WERI-Rb-1 (cell line): ENCODE results near the gene BCL7C.

Experiments used
- DNase-seq: peaks from one replicate; pipeline ENCODE4 v3.0.0-alpha.2; 2020
- H3K27ac ChIP-seq: fragments of 250-450 bp; sonication (Bioruptor Pico); 2 replicates; pipeline ENCODE4 v1.5.1; 2020; ENCODE audit warnings: mild to moderate bottlenecking, moderate library complexity
- H3K27me3 ChIP-seq: fragments of 250-450 bp; sonication (Bioruptor Pico); 2 replicates; pipeline ENCODE4 v1.5.1; 2021; ENCODE audit warnings: mild to moderate bottlenecking, low read depth, moderate library complexity; ENCODE audit not compliant: insufficient read depth, severe bottlenecking
- H3K36me3 ChIP-seq: fragments of 250-450 bp; sonication (Bioruptor Pico); 2 replicates; pipeline ENCODE4 v1.5.1; 2020; ENCODE audit warnings: mild to moderate bottlenecking, moderate library complexity
- H3K4me3 ChIP-seq: 2 replicates; pipeline ENCODE4 v1.5.1; 2011; ENCODE audit warnings: low read depth, mild to moderate bottlenecking, control low read depth, low read length
- H3K9me3 ChIP-seq: fragments of 250-450 bp; sonication (Bioruptor Pico); 2 replicates; pipeline ENCODE4 v1.5.1; 2021; ENCODE audit warnings: mild to moderate bottlenecking, moderate library complexity; ENCODE audit not compliant: severe bottlenecking
- CTCF ChIP-seq: IDR thresholded peaks from 2 replicates; pipeline ENCODE4 v1.5.1; 2011; ENCODE audit warnings: low read depth, mild to moderate bottlenecking, control low read depth, inconsistent platforms, low read length

BCL7C gene

GRCh38 chr16:30889721-30890120 lies 4.2 kb downstream of the BCL7C start:
- no peaks in the 10 kb centered on the region for H3K27me3 ChIP-seq
- H3K36me3 ChIP-seq, result peaks cover 49% of the 10 kb centered on the region
- no peak for DNase-seq
- no peak overlapping the region for H3K27ac ChIP-seq
- TF ChIP-seq CTCF, result no peak
- no peak overlapping the region for H3K4me3 ChIP-seq
- no peaks in the 10 kb centered on the region for H3K9me3 ChIP-seq

- Histone ChIP-seq H3K9me3 (no peaks in the 10 kb centered on the region), H3K27ac (no peak overlapping the region), H3K36me3 (peaks cover 51% of the 10 kb centered on the region), H3K4me3 (no peak overlapping the region), H3K27me3 (no peaks in the 10 kb centered on the region)
- TF ChIP-seq CTCF, result no peak
- DNase-seq, result no peak
These were observed 4.9 kb downstream of the BCL7C start for GRCh38 chr16:30888856-30889499.

GRCh38 chr16:30887927-30888326 lies 6.0 kb downstream of the BCL7C start:
- DNase-seq, result no peak
- Histone ChIP-seq H3K9me3 (no peaks in the 10 kb centered on the region), H3K4me3 (no peak overlapping the region), H3K36me3 (peaks cover 51% of the 10 kb centered on the region), H3K27me3 (no peaks in the 10 kb centered on the region), H3K27ac (no peak overlapping the region)
- no peak for TF ChIP-seq CTCF

GRCh38 chr16:30886145-30886544 lies 7.7 kb downstream of the BCL7C start:
- DNase-seq, result no peak

GRCh38 chr16:30885196-30885595 lies 8.7 kb downstream of the BCL7C start:
- H3K27ac ChIP-seq, result no peak overlapping the region
- no peak for TF ChIP-seq CTCF

More at GRCh38 chr16:30886145-30886544, 7.7 kb downstream of the BCL7C start:
- no peaks in the 10 kb centered on the region for H3K9me3 ChIP-seq
- H3K27me3 ChIP-seq, result no peaks in the 10 kb centered on the region
- no peak overlapping the region for H3K4me3 ChIP-seq
- no peak for TF ChIP-seq CTCF
- no peak overlapping the region for H3K27ac ChIP-seq
- H3K36me3 ChIP-seq, result peaks cover 43% of the 10 kb centered on the region

GRCh38 chr16:30884760-30885159 lies 9.1 kb downstream of the BCL7C start:
- Histone ChIP-seq H3K27me3 (no peaks in the 10 kb centered on the region), H3K9me3 (no peaks in the 10 kb centered on the region), H3K27ac (no peak overlapping the region), H3K4me3 (no peak overlapping the region), H3K36me3 (peaks cover 35% of the 10 kb centered on the region)
- no peak for DNase-seq
- no peak for TF ChIP-seq CTCF

More at GRCh38 chr16:30885196-30885595, 8.7 kb downstream of the BCL7C start:
- H3K27me3 ChIP-seq, result no peaks in the 10 kb centered on the region
- H3K4me3 ChIP-seq, result no peak overlapping the region
- DNase-seq, result no peak
- H3K36me3 ChIP-seq, result peaks cover 37% of the 10 kb centered on the region
- no peaks in the 10 kb centered on the region for H3K9me3 ChIP-seq
